ENCODE results near the gene JAKMIP1.

The JAKMIP1 gene

GRCh38 chr4:6115746-6116586 is 84.4 kb downstream of the JAKMIP1 start:
- no peak overlapping the region for H3K9ac ChIP-seq (ENCODE audit: low read length in 2 of 2)
- H3K4me1 ChIP-seq (ENCODE audit: control insufficient read depth, insufficient read depth, low read length): no peaks in the 10 kb centered on the region
- peaks cover 3 to 21% of the 10 kb centered on the region in 2 donors for H3K27me3 ChIP-seq (ENCODE audit: control insufficient read depth in 1 of 2, insufficient read depth in 2 of 2, low read length in 2 of 2)
- H3K27ac ChIP-seq (ENCODE audit: low read length): no peak overlapping the region
- H3K4me3 ChIP-seq (ENCODE audit: low read length in 2 of 2): no peak overlapping the region
- no peaks in the 10 kb centered on the region for H3K9me3 ChIP-seq (ENCODE audit: control insufficient read depth in 2 of 2, low read length in 2 of 2)
- H3K36me3 ChIP-seq (ENCODE audit: control insufficient read depth in 2 of 2, insufficient read depth in 2 of 2, low read length in 2 of 2): no peaks in the 10 kb centered on the region

- Histone ChIP-seq H3K27me3 (ENCODE audit: control insufficient read depth in 1 of 2, insufficient read depth in 2 of 2, low read length in 2 of 2) (peaks cover 6 to 22% of the 10 kb centered on the region in 2 donors), H3K9me3 (ENCODE audit: control insufficient read depth in 2 of 2, low read length in 2 of 2) (no peaks in the 10 kb centered on the region), H3K4me1 (ENCODE audit: control insufficient read depth, insufficient read depth, low read length) (no peaks in the 10 kb centered on the region), H3K36me3 (ENCODE audit: control insufficient read depth in 2 of 2, insufficient read depth in 2 of 2, low read length in 2 of 2) (no peaks in the 10 kb centered on the region), H3K27ac (ENCODE audit: low read length) (no peak overlapping the region), H3K9ac (ENCODE audit: low read length in 2 of 2) (no peak overlapping the region), H3K4me3 (ENCODE audit: low read length in 2 of 2) (no peak overlapping the region)
Observed at GRCh38 chr4:6115342-6115741, 85.0 kb downstream of the JAKMIP1 start.

GRCh38 chr4:6114601-6115000 is 85.7 kb downstream of the JAKMIP1 start:
- peaks cover 6 to 24% of the 10 kb centered on the region in 2 donors for H3K27me3 ChIP-seq (ENCODE audit: control insufficient read depth in 1 of 2, insufficient read depth in 2 of 2, low read length in 2 of 2)
- no peaks in the 10 kb centered on the region for H3K4me1 ChIP-seq (ENCODE audit: control insufficient read depth, insufficient read depth, low read length)
- H3K9me3 ChIP-seq (ENCODE audit: control insufficient read depth in 2 of 2, low read length in 2 of 2): no peaks in the 10 kb centered on the region
- H3K4me3 ChIP-seq (ENCODE audit: low read length in 2 of 2): no peak overlapping the region
- H3K27ac ChIP-seq (ENCODE audit: low read length): no peak overlapping the region
- H3K36me3 ChIP-seq (ENCODE audit: control insufficient read depth in 2 of 2, insufficient read depth in 2 of 2, low read length in 2 of 2): no peaks in the 10 kb centered on the region
- no peak overlapping the region for H3K9ac ChIP-seq (ENCODE audit: low read length in 2 of 2)

- Histone ChIP-seq H3K4me1 (ENCODE audit: control insufficient read depth, insufficient read depth, low read length) (no peaks in the 10 kb centered on the region), H3K27me3 (ENCODE audit: control insufficient read depth in 1 of 2, insufficient read depth in 2 of 2, low read length in 2 of 2) (peaks cover 6 to 24% of the 10 kb centered on the region in 2 donors), H3K9ac (ENCODE audit: low read length in 2 of 2) (no peak overlapping the region), H3K4me3 (ENCODE audit: low read length in 2 of 2) (no peak overlapping the region), H3K9me3 (ENCODE audit: control insufficient read depth in 2 of 2, low read length in 2 of 2) (no peaks in the 10 kb centered on the region), H3K27ac (ENCODE audit: low read length) (no peak overlapping the region), H3K36me3 (ENCODE audit: control insufficient read depth in 2 of 2, insufficient read depth in 2 of 2, low read length in 2 of 2) (no peaks in the 10 kb centered on the region)
Observed at GRCh38 chr4:6114181-6114580, 86.2 kb downstream of the JAKMIP1 start.

- Histone ChIP-seq H3K27ac (ENCODE audit: low read length) (no peak overlapping the region), H3K4me3 (ENCODE audit: low read length in 2 of 2) (no peak overlapping the region), H3K9ac (ENCODE audit: low read length in 2 of 2) (no peak overlapping the region), H3K27me3 (ENCODE audit: control insufficient read depth in 1 of 2, insufficient read depth in 2 of 2, low read length in 2 of 2) (peaks cover 6 to 24% of the 10 kb centered on the region in 2 donors), H3K4me1 (ENCODE audit: control insufficient read depth, insufficient read depth, low read length) (no peaks in the 10 kb centered on the region), H3K36me3 (ENCODE audit: control insufficient read depth in 2 of 2, insufficient read depth in 2 of 2, low read length in 2 of 2) (no peaks in the 10 kb centered on the region), H3K9me3 (ENCODE audit: control insufficient read depth in 2 of 2, low read length in 2 of 2) (no peaks in the 10 kb centered on the region)
Observed at GRCh38 chr4:6113641-6114040, 86.7 kb downstream of the JAKMIP1 start.

- Histone ChIP-seq H3K4me3 (ENCODE audit: low read length in 2 of 2) (no peak overlapping the region), H3K27ac (ENCODE audit: low read length) (no peak overlapping the region), H3K9ac (ENCODE audit: low read length in 2 of 2) (no peak overlapping the region), H3K36me3 (ENCODE audit: control insufficient read depth in 2 of 2, insufficient read depth in 2 of 2, low read length in 2 of 2) (no peaks in the 10 kb centered on the region), H3K9me3 (ENCODE audit: control insufficient read depth in 2 of 2, low read length in 2 of 2) (no peaks in the 10 kb centered on the region), H3K27me3 (ENCODE audit: control insufficient read depth in 1 of 2, insufficient read depth in 2 of 2, low read length in 2 of 2) (peaks cover 6 to 26% of the 10 kb centered on the region in 2 donors), H3K4me1 (ENCODE audit: control insufficient read depth, insufficient read depth, low read length) (no peaks in the 10 kb centered on the region)
Observed at GRCh38 chr4:6112606-6113290, 87.6 kb downstream of the JAKMIP1 start.

- no peak overlapping the region for H3K27ac ChIP-seq (ENCODE audit: low read length)
- no peaks in the 10 kb centered on the region for H3K4me1 ChIP-seq (ENCODE audit: control insufficient read depth, insufficient read depth, low read length)
- H3K4me3 ChIP-seq (ENCODE audit: low read length in 2 of 2): no peak overlapping the region
- H3K9ac ChIP-seq (ENCODE audit: low read length in 2 of 2): no peak overlapping the region
- no peaks in the 10 kb centered on the region for H3K9me3 ChIP-seq (ENCODE audit: control insufficient read depth in 2 of 2, low read length in 2 of 2)
- no peaks in the 10 kb centered on the region for H3K36me3 ChIP-seq (ENCODE audit: control insufficient read depth in 2 of 2, insufficient read depth in 2 of 2, low read length in 2 of 2)
- H3K27me3 ChIP-seq (ENCODE audit: control insufficient read depth in 1 of 2, insufficient read depth in 2 of 2, low read length in 2 of 2): peaks cover 3 to 23% of the 10 kb centered on the region in 2 donors
Observed at GRCh38 chr4:6111354-6111960, 88.9 kb downstream of the JAKMIP1 start.

GRCh38 chr4:6110681-6111353 is 89.5 kb downstream of the JAKMIP1 start:
- H3K4me3 ChIP-seq (ENCODE audit: low read length in 2 of 2): no peak overlapping the region
- no peaks in the 10 kb centered on the region for H3K36me3 ChIP-seq (ENCODE audit: control insufficient read depth in 2 of 2, insufficient read depth in 2 of 2, low read length in 2 of 2)
- no peak overlapping the region for H3K9ac ChIP-seq (ENCODE audit: low read length in 2 of 2)
- H3K27me3 ChIP-seq (ENCODE audit: control insufficient read depth in 1 of 2, insufficient read depth in 2 of 2, low read length in 2 of 2): peaks cover 3 to 19% of the 10 kb centered on the region in 2 donors
- H3K4me1 ChIP-seq (ENCODE audit: control insufficient read depth, insufficient read depth, low read length): no peaks in the 10 kb centered on the region
- H3K27ac ChIP-seq (ENCODE audit: low read length): no peak overlapping the region
- H3K9me3 ChIP-seq (ENCODE audit: control insufficient read depth in 2 of 2, low read length in 2 of 2): no peaks in the 10 kb centered on the region

GRCh38 chr4:6109842-6110560 is 90.3 kb downstream of the JAKMIP1 start:
- H3K9me3 ChIP-seq (ENCODE audit: control insufficient read depth in 2 of 2, low read length in 2 of 2): no peaks in the 10 kb centered on the region
- no peak overlapping the region for H3K4me3 ChIP-seq (ENCODE audit: low read length in 2 of 2)
- H3K27me3 ChIP-seq (ENCODE audit: control insufficient read depth in 1 of 2, insufficient read depth in 2 of 2, low read length in 2 of 2): peaks cover 3 to 19% of the 10 kb centered on the region in 2 donors
- no peak overlapping the region for H3K9ac ChIP-seq (ENCODE audit: low read length in 2 of 2)
- H3K36me3 ChIP-seq (ENCODE audit: control insufficient read depth in 2 of 2, insufficient read depth in 2 of 2, low read length in 2 of 2): no peaks in the 10 kb centered on the region
- no peak overlapping the region for H3K27ac ChIP-seq (ENCODE audit: low read length)
- no peaks in the 10 kb centered on the region for H3K4me1 ChIP-seq (ENCODE audit: control insufficient read depth, insufficient read depth, low read length)

GRCh38 chr4:6107886-6108285 is 92.5 kb downstream of the JAKMIP1 start:
- no peak overlapping the region for H3K27ac ChIP-seq (ENCODE audit: low read length)
- H3K27me3 ChIP-seq (ENCODE audit: control insufficient read depth in 1 of 2, insufficient read depth in 2 of 2, low read length in 2 of 2): peaks cover 3 to 7% of the 10 kb centered on the region in 2 donors
- no peaks in the 10 kb centered on the region for H3K4me1 ChIP-seq (ENCODE audit: control insufficient read depth, insufficient read depth, low read length)

More at GRCh38 chr4:6107886-6108285, 92.5 kb downstream of the JAKMIP1 start:
- Histone ChIP-seq H3K9me3 (ENCODE audit: control insufficient read depth in 2 of 2, low read length in 2 of 2) (peaks cover 0 to 4% of the 10 kb centered on the region in 2 donors), H3K9ac (ENCODE audit: low read length in 2 of 2) (no peak overlapping the region), H3K4me3 (ENCODE audit: low read length in 2 of 2) (no peak overlapping the region), H3K36me3 (ENCODE audit: control insufficient read depth in 2 of 2, insufficient read depth in 2 of 2, low read length in 2 of 2) (no peaks in the 10 kb centered on the region)

All from stomach smooth muscle (tissue), 2 donors.